A549 (cell line): ENCODE data around the gene XRCC2. TPM values are rescaled to one million over a fixed set of nuclear protein-coding genes. Genes with fewer than 3 reads are reported as not detected.

Source experiments
- ATAC-seq, 2 experiments: fragments of 200-7000 bp in 1 of 2; fragments of >200 bp in 1 of 2; cut with Nextera tagmentation in 1 of 2; cut with Tn5 transposase in 1 of 2; 3 replicates each; pipeline versions ENCODE4 v1.8.0 to v1.9.1; 2018 to 2020; ENCODE audit warnings: mild to moderate bottlenecking in 1 of 2, moderate library complexity in 1 of 2
- CTCF ChIA-PET: fragments of 300-600 bp; sonication (Branson Sonifier 250); formaldehyde crosslinking; extraction: SDS; loops from one replicate; lab custom pipeline; 2021; ENCODE audit warnings: antibody characterized with exemption, inconsistent platforms; lab: Yijun Ruan, JAX
- POLR2A ChIA-PET: fragments of 350-600 bp; formaldehyde crosslinking; extraction: SDS; loops from one replicate; lab custom pipeline; 2021; ENCODE audit warnings: antibody characterized with exemption, inconsistent platforms; lab: Yijun Ruan, JAX
- DNase-seq, 2 experiments: peaks; one replicate each; pipeline versions ENCODE4 v3.0.0 to v3.0.0-alpha.2; 2011 to 2016; ENCODE audit warnings: low read depth in 1 of 2, low spot score in 1 of 2
- FAIRE-seq: peaks from 2 replicates; lab custom pipeline; 2011; peaks lifted over from hg19 to GRCh38; lab: Jason Lieb, UNC
- H3K27ac ChIP-seq, 2 experiments: fragments of >200 bp; sonication (Bioruptor Twin); formaldehyde crosslinking; 3 replicates each; pipeline ENCODE4 v1.5.1; 2016 to 2017
- H3K4me1 ChIP-seq: fragments of >200 bp; sonication (Bioruptor Twin); formaldehyde crosslinking; 3 replicates; pipeline ENCODE4 v1.6.1; 2016
- H3K4me2 ChIP-seq: fragments of >200 bp; sonication (Bioruptor Twin); formaldehyde crosslinking; 3 replicates; pipeline ENCODE4 v1.6.1; 2016
- H3K4me3 ChIP-seq: fragments of >200 bp; sonication (Bioruptor Twin); formaldehyde crosslinking; 3 replicates; pipeline ENCODE4 v1.5.1; 2016
- H3K9me3 ChIP-seq: fragments of >200 bp; sonication (Bioruptor Twin); formaldehyde crosslinking; 3 replicates; pipeline ENCODE4 v1.6.1; 2016
- ATOH8 ChIP-seq: fragments of 250-450 bp; sonication (Bioruptor Pico); IDR thresholded peaks from 2 replicates; pipeline ENCODE4 v1.5.0; 2020; ENCODE audit warnings: low read depth, mild to moderate bottlenecking, moderate library complexity
- CBX2 ChIP-seq: fragments of 200-600 bp; sonication (generic); IDR thresholded peaks from 2 replicates; pipeline ENCODE4 v1.6.1; 2016; ENCODE audit warnings: low read depth, mild to moderate bottlenecking, borderline replicate concordance
- CHD2 ChIP-seq: fragments of 150-350 bp; IDR thresholded peaks from 2 replicates; pipeline ENCODE4 v1.6.1; 2014; ENCODE audit warnings: low read length; ENCODE audit not compliant: partially characterized antibody
- EHMT2 ChIP-seq: fragments of 200-600 bp; sonication (generic); IDR thresholded peaks from 2 replicates; pipeline ENCODE4 v1.6.1; 2016; ENCODE audit warnings: antibody characterized with exemption, low read depth, mild to moderate bottlenecking, moderate library complexity
- ESRRA ChIP-seq: fragments of 150-350 bp; IDR thresholded peaks from 2 replicates; pipeline ENCODE4 v1.6.1; 2014; ENCODE audit warnings: mild to moderate bottlenecking, low read length, borderline replicate concordance
- FOXS1 ChIP-seq: fragments of 250-450 bp; sonication (Bioruptor Pico); IDR thresholded peaks from 2 replicates; pipeline ENCODE4 v1.5.0; 2020; ENCODE audit warnings: mild to moderate bottlenecking, moderate library complexity
- GATA3 ChIP-seq: IDR thresholded peaks from 2 replicates; pipeline ENCODE4 v1.6.1; 2012; ENCODE audit warnings: borderline replicate concordance
- HEYL ChIP-seq: fragments of 250-450 bp; sonication (Bioruptor Pico); IDR thresholded peaks from 2 replicates; pipeline ENCODE4 v1.8.0; 2021; ENCODE audit warnings: mild to moderate bottlenecking, moderate library complexity
- HOXB13 ChIP-seq: fragments of 250-450 bp; sonication (Bioruptor Pico); IDR thresholded peaks from 2 replicates; pipeline ENCODE4 v1.5.0; 2020; ENCODE audit warnings: low read depth, mild to moderate bottlenecking, moderate library complexity
- HOXB5 ChIP-seq: fragments of 250-450 bp; sonication (Bioruptor Pico); IDR thresholded peaks from 2 replicates; pipeline ENCODE4 v1.5.0; 2020; ENCODE audit warnings: mild to moderate bottlenecking, moderate library complexity
- MAFK ChIP-seq: fragments of 450-650 bp; IDR thresholded peaks from 2 replicates; pipeline ENCODE4 v1.6.1; 2014; ENCODE audit not compliant: partially characterized antibody
- MYC ChIP-seq: IDR thresholded peaks from 2 replicates; pipeline ENCODE4 v1.6.1; 2012; ENCODE audit warnings: mild to moderate bottlenecking, inconsistent platforms, low read length, improper control_type of control experiment, borderline replicate concordance
- RAD21 ChIP-seq, 2 experiments: fragments of >200 bp in 1 of 2; sonication (Bioruptor Twin) in 1 of 2; formaldehyde crosslinking in 1 of 2; IDR thresholded peaks in 1 of 2; conservative IDR thresholded peaks in 1 of 2; 2 replicates in 1 of 2; 3 replicates in 1 of 2; pipeline ENCODE4 v1.6.1; 2012 to 2018; ENCODE audit warnings: inconsistent platforms in 1 of 2
- SREBF2 ChIP-seq: fragments of 450-650 bp; IDR thresholded peaks from 2 replicates; pipeline ENCODE4 v1.6.1; 2014; ENCODE audit warnings: mild to moderate bottlenecking, moderate library complexity
- USF2 ChIP-seq: fragments of 450-650 bp; IDR thresholded peaks from 2 replicates; pipeline ENCODE4 v1.6.1; 2014; ENCODE audit warnings: antibody characterized with exemption
- WGBS: methylation state at CpG from one replicate; pipeline ENCODE4 v1.1.6; 2017; ENCODE audit errors: missing lambda C conversion rate; 5-methylcytosine and 5-hydroxymethylcytosine counted together
- polyA plus RNA-seq, 4 experiments: library from polyadenylated mRNA; depleted of rRNA in 3 of 4; stranded (reverse); fragments of >200 nt; fragmentation: RNase III in 1 of 4; extraction: RNeasy Plus Mini Kit Qiagen cat#74134 plus additional on column Dnase treatment in 1 of 4; gene quantifications; 2 replicates in 3 of 4; 3 replicates in 1 of 4; pipeline ENCODE4 v1.2.3, GENCODE V29; 2011 to 2017
- TF ChIP-seq, protein P1 (sequence below): fragments of 200-600 bp; sonication (generic); IDR thresholded peaks from 2 replicates; pipeline ENCODE4 v1.6.1; 2016; ENCODE audit warnings: antibody characterized with exemption, mild to moderate bottlenecking, moderate library complexity
- TF ChIP-seq, protein P2 (sequence below): IDR thresholded peaks from 2 replicates; pipeline ENCODE4 v1.6.1; 2012; ENCODE audit warnings: low read depth, borderline replicate concordance
- TF ChIP-seq, protein P3 (sequence below): fragments of >200 bp; sonication (Bioruptor Twin); formaldehyde crosslinking; IDR thresholded peaks from 3 replicates; pipeline ENCODE4 v1.5.1; 2016

Gene XRCC2
- polyA plus RNA-seq, 2 of the 4 experiments (the other 2 are of a cell fraction): 12.3 to 13.1 TPM

DNA sequence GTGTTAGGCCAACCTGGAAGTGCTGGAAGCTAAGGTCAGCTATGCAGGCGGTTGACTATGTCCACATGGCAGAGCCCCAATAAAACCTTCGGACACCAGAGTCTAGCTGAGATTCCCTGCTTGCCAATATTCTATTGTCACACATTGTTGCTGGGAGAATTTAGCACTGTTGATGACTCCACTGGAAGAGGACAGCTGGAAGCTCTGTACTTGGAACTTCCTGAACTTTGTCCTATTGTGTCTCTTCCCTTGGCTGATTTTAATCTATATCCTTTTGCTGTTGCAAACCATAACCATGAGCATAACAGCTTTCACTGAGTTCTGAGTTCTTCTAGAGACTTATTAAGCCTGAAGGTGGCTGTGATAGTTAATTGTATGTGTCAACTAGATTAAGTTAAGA is 12.0 kb downstream of the XRCC2 start:
- no peaks in the 10 kb centered on the region for H3K9me3 ChIP-seq
- FAIRE-seq: no peak
- DNase-seq: no peak
- POLR2A ChIA-PET: no interaction called here
- TF ChIP-seq EHMT2 (no peak), MAFK (no peak), HOXB5 (CRISPR knock-in tag) (no peak)
- whole genome bisulfite sequencing: 83% methylated on average over 2 of the region's 2 CpGs
- ATAC-seq: no peak; a peak in 1 of 6 replicates
- H3K4me3 ChIP-seq: no peak overlapping the region
- H3K27ac ChIP-seq: no peak overlapping the region
- no peaks in the 10 kb centered on the region for H3K4me1 ChIP-seq
- CTCF ChIA-PET: interaction anchor here (1.1 kb wide), 1 partner anchor 168 kb away, joined by 3 read pairs; no protein-coding TSS in a partner anchor
- no peak overlapping the region for H3K4me2 ChIP-seq

DNA sequence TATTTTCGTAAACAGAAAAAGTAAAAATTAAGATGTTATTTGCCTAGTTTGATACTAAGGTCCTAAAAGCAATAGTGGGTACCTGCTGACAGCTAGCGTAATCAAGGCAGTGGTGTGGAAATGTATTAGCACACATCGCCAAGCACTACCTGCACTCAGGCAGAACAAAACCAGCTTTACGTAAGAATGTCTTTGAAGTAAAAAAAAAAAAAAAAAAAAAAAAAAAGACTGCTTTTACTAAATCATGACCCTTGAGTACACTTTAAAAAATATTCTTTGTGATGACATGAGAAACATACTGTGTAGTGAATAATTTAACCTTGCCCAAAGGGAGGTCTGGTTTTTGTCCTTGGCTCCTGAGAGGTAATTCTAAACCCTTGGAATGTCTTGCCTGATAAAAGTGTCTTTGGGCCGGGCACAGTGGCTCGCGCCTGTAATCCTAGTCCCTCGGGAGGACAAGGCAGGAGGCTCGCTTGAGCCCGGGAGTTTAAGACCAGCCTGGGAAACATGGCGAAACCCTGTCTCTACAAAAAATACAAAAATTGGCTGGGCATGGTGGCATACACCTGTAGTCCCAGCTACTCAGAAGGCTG is 12.7 kb downstream of the XRCC2 start:
- DNase-seq (no peak), FAIRE-seq (no peak), ATAC-seq (no peak)
- Histone ChIP-seq H3K27ac (no peak overlapping the region), H3K4me1 (no peaks in the 10 kb centered on the region), H3K4me3 (no peak overlapping the region), H3K4me2 (no peak overlapping the region), H3K9me3 (no peaks in the 10 kb centered on the region)
- 93% methylated on average over 11 of the region's 11 CpGs for WGBS
- ChIA-PET CTCF (interaction anchor here (1.1 kb wide), 1 partner anchor 168 kb away, joined by 3 read pairs; no protein-coding TSS in a partner anchor), POLR2A (no interaction called here)
- TF ChIP-seq CBX2 (no peak), HOXB13 (CRISPR knock-in tag) (no peak), MYC (no peak), RAD21 (conservative IDR thresholded peaks at IDR 0.05 in 1 of 2, IDR thresholded peaks at IDR 0.05 in 1 of 2) (no peak), ESRRA (no peak), HEYL (CRISPR knock-in tag) (no peak), USF2 (no peak), SREBF2 (no peak), ATOH8 (CRISPR knock-in tag) (no peak), FOXS1 (no peak), GATA3 (no peak), HOXB5 (CRISPR knock-in tag) (no peak), CHD2 (no peak)
- TF ChIP-seq, protein P1, sequence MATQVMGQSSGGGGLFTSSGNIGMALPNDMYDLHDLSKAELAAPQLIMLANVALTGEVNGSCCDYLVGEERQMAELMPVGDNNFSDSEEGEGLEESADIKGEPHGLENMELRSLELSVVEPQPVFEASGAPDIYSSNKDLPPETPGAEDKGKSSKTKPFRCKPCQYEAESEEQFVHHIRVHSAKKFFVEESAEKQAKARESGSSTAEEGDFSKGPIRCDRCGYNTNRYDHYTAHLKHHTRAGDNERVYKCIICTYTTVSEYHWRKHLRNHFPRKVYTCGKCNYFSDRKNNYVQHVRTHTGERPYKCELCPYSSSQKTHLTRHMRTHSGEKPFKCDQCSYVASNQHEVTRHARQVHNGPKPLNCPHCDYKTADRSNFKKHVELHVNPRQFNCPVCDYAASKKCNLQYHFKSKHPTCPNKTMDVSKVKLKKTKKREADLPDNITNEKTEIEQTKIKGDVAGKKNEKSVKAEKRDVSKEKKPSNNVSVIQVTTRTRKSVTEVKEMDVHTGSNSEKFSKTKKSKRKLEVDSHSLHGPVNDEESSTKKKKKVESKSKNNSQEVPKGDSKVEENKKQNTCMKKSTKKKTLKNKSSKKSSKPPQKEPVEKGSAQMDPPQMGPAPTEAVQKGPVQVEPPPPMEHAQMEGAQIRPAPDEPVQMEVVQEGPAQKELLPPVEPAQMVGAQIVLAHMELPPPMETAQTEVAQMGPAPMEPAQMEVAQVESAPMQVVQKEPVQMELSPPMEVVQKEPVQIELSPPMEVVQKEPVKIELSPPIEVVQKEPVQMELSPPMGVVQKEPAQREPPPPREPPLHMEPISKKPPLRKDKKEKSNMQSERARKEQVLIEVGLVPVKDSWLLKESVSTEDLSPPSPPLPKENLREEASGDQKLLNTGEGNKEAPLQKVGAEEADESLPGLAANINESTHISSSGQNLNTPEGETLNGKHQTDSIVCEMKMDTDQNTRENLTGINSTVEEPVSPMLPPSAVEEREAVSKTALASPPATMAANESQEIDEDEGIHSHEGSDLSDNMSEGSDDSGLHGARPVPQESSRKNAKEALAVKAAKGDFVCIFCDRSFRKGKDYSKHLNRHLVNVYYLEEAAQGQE: no peak
- TF ChIP-seq, protein P2, sequence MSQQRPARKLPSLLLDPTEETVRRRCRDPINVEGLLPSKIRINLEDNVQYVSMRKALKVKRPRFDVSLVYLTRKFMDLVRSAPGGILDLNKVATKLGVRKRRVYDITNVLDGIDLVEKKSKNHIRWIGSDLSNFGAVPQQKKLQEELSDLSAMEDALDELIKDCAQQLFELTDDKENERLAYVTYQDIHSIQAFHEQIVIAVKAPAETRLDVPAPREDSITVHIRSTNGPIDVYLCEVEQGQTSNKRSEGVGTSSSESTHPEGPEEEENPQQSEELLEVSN: no peak
- TF ChIP-seq, protein P3, sequence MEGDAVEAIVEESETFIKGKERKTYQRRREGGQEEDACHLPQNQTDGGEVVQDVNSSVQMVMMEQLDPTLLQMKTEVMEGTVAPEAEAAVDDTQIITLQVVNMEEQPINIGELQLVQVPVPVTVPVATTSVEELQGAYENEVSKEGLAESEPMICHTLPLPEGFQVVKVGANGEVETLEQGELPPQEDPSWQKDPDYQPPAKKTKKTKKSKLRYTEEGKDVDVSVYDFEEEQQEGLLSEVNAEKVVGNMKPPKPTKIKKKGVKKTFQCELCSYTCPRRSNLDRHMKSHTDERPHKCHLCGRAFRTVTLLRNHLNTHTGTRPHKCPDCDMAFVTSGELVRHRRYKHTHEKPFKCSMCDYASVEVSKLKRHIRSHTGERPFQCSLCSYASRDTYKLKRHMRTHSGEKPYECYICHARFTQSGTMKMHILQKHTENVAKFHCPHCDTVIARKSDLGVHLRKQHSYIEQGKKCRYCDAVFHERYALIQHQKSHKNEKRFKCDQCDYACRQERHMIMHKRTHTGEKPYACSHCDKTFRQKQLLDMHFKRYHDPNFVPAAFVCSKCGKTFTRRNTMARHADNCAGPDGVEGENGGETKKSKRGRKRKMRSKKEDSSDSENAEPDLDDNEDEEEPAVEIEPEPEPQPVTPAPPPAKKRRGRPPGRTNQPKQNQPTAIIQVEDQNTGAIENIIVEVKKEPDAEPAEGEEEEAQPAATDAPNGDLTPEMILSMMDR: no peak
